ENCODE results near the gene IRF2BP2.

DNA sequence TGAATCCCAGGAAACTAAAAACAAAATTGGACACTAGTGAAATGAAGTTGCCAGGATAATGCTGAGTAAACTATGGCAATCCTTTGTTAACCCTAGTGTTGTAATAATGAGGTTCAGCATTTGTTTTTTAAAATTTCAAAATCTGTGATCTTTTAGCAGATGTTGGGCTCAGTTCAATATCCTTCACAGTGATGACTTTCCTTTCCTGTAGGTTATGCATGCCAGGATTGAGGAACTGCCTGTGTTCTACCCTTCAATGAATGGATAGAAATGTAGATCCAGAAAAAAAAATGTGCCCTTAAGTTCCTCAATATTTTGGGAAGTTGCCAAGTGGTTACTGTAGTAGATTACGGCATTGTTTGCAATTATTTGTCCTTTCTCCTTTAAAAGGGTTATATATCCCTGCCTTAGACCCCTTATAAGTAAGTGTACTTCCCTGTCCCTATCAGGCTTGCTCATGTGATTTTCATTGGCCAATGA is 35.5 kb upstream of the IRF2BP2 start:
- TF ChIP-seq RARB (CRISPR knock-in tag; IDR thresholded peaks at IDR 0.05) (no peak), EP300 (IDR thresholded peaks at IDR 0.05) (no peak), RAD21 (conservative IDR thresholded peaks at IDR 0.05 in 1 of 2, IDR thresholded peaks at IDR 0.05 in 1 of 2) (no peak), RFX5 (IDR thresholded peaks at IDR 0.05) (no peak), POLR2A (IDR thresholded peaks at IDR 0.05; ENCODE audit: low read length) (no peak), HDAC2 (IDR thresholded peaks at IDR 0.05) (no peak), MYC (IDR thresholded peaks at IDR 0.05; ENCODE audit: borderline replicate concordance, low read length) (no peak), ESRRA (IDR thresholded peaks at IDR 0.05; ENCODE audit: borderline replicate concordance, low read length) (no peak), SREBF2 (IDR thresholded peaks at IDR 0.05) (no peak)
- TF ChIP-seq, protein P1, sequence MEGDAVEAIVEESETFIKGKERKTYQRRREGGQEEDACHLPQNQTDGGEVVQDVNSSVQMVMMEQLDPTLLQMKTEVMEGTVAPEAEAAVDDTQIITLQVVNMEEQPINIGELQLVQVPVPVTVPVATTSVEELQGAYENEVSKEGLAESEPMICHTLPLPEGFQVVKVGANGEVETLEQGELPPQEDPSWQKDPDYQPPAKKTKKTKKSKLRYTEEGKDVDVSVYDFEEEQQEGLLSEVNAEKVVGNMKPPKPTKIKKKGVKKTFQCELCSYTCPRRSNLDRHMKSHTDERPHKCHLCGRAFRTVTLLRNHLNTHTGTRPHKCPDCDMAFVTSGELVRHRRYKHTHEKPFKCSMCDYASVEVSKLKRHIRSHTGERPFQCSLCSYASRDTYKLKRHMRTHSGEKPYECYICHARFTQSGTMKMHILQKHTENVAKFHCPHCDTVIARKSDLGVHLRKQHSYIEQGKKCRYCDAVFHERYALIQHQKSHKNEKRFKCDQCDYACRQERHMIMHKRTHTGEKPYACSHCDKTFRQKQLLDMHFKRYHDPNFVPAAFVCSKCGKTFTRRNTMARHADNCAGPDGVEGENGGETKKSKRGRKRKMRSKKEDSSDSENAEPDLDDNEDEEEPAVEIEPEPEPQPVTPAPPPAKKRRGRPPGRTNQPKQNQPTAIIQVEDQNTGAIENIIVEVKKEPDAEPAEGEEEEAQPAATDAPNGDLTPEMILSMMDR (IDR thresholded peaks at IDR 0.05) = no peak
- TF ChIP-seq, protein P2, sequence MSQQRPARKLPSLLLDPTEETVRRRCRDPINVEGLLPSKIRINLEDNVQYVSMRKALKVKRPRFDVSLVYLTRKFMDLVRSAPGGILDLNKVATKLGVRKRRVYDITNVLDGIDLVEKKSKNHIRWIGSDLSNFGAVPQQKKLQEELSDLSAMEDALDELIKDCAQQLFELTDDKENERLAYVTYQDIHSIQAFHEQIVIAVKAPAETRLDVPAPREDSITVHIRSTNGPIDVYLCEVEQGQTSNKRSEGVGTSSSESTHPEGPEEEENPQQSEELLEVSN (IDR thresholded peaks at IDR 0.05; ENCODE audit: borderline replicate concordance, low read depth) = no peak

Data from A549 (cell line).